ENCODE results near the gene MAMLD1.

The MAMLD1 gene

GRCh38 chrX:150408007-150408406, 44.9 kb downstream of the MAMLD1 start:
- no peak for DNase-seq (ENCODE audit: low spot score)

GRCh38 chrX:150408561-150408960, 45.4 kb downstream of the MAMLD1 start:
- DNase-seq (ENCODE audit: low spot score) = no peak

- no peak for DNase-seq (ENCODE audit: low spot score)
Measured at GRCh38 chrX:150409486-150409885, 46.4 kb downstream of the MAMLD1 start.

GRCh38 chrX:150409964-150410363, 46.8 kb downstream of the MAMLD1 start:
- no peak for DNase-seq (ENCODE audit: low spot score)

- no peak for DNase-seq (ENCODE audit: low spot score)
Measured at GRCh38 chrX:150410513-150410912, 47.4 kb downstream of the MAMLD1 start.

- no peak for DNase-seq (ENCODE audit: low spot score)
Measured at GRCh38 chrX:150411656-150412055, 48.5 kb downstream of the MAMLD1 start.

- DNase-seq (ENCODE audit: low spot score) = no peak
Measured at GRCh38 chrX:150414228-150414627, 51.1 kb downstream of the MAMLD1 start.

- no peak for DNase-seq (ENCODE audit: low spot score)
Measured at GRCh38 chrX:150416469-150416868, 53.4 kb downstream of the MAMLD1 start.

GRCh38 chrX:150421816-150422215, 58.7 kb downstream of the MAMLD1 start:
- no peak for DNase-seq (ENCODE audit: low spot score)

- no peak for DNase-seq (ENCODE audit: low spot score)
Measured at GRCh38 chrX:150429594-150429993, 66.5 kb downstream of the MAMLD1 start.

- no peak for DNase-seq (ENCODE audit: low spot score)
Measured at GRCh38 chrX:150436195-150436594, 73.1 kb downstream of the MAMLD1 start.

- DNase-seq (ENCODE audit: low spot score) = no peak
Measured at GRCh38 chrX:150438165-150438564, 75.0 kb downstream of the MAMLD1 start.

GRCh38 chrX:150446151-150446550, 83.0 kb downstream of the MAMLD1 start:
- no peak for DNase-seq (ENCODE audit: low spot score)

GRCh38 chrX:150446995-150447394, 83.9 kb downstream of the MAMLD1 start:
- no peak for DNase-seq (ENCODE audit: low spot score)

GRCh38 chrX:150449313-150449712, 86.2 kb downstream of the MAMLD1 start:
- DNase-seq (ENCODE audit: low spot score) = no peak

- DNase-seq (ENCODE audit: low spot score) = no peak
Measured at GRCh38 chrX:150450519-150451177, 87.5 kb downstream of the MAMLD1 start.

GRCh38 chrX:150451953-150452352, 88.8 kb downstream of the MAMLD1 start:
- no peak for DNase-seq (ENCODE audit: low spot score)

- no peak for DNase-seq (ENCODE audit: low spot score)
Measured at GRCh38 chrX:150454083-150454482, 91.0 kb downstream of the MAMLD1 start.

- DNase-seq (ENCODE audit: low spot score) = no peak
Measured at GRCh38 chrX:150454508-150455214, 91.5 kb downstream of the MAMLD1 start.

- no peak for DNase-seq (ENCODE audit: low spot score)
Measured at GRCh38 chrX:150455215-150455608, 92.1 kb downstream of the MAMLD1 start.

GRCh38 chrX:150456466-150456865, 93.3 kb downstream of the MAMLD1 start:
- no peak for DNase-seq (ENCODE audit: low spot score)

- DNase-seq (ENCODE audit: low spot score) = no peak
Measured at GRCh38 chrX:150456941-150457340, 93.8 kb downstream of the MAMLD1 start.

- no peak for DNase-seq (ENCODE audit: low spot score)
Measured at GRCh38 chrX:150459196-150459595, 96.1 kb downstream of the MAMLD1 start.

- no peak for DNase-seq (ENCODE audit: low spot score)
Measured at GRCh38 chrX:150460063-150460462, 96.9 kb downstream of the MAMLD1 start.

Data from NAMALWA (cell line).